Calu3 (cell line): ENCODE data around the gene C1orf198. TPM values are rescaled to one million over a fixed set of nuclear protein-coding genes. Genes with fewer than 3 reads are reported as not detected.

Experiments
- BruUV-seq: library from RNA; stranded (reverse); fragments of 400-500 nt; replicated peaks from 2 replicates; lab custom pipeline; 2021; lab: Mats Ljungman, UMichigan
- CTCF ChIA-PET: fragments of 300-600 bp; sonication (Branson Sonifier 250); formaldehyde crosslinking; loops from one replicate; lab custom pipeline; 2022; ENCODE audit warnings: antibody characterized with exemption; lab: Charles Lee
- DNase-seq: peaks from one replicate; pipeline ENCODE4 v3.0.0; 2022
- H3K27ac Mint-ChIP-seq: one replicate; pipeline ENCODE4 v1.8.0; 2022; ENCODE audit warnings: mixed read lengths; ENCODE audit not compliant: unreplicated experiment
- H3K27me3 Mint-ChIP-seq: one replicate; pipeline ENCODE4 v1.8.0; 2022; ENCODE audit warnings: mixed read lengths; ENCODE audit not compliant: unreplicated experiment
- H3K36me3 Mint-ChIP-seq: one replicate; pipeline ENCODE4 v1.8.0; 2022; ENCODE audit warnings: mild to moderate bottlenecking, moderate library complexity, mixed read lengths; ENCODE audit not compliant: insufficient read depth, unreplicated experiment
- H3K4me1 Mint-ChIP-seq: one replicate; pipeline ENCODE4 v1.8.0; 2022; ENCODE audit warnings: mild to moderate bottlenecking, low read depth, mixed read lengths; ENCODE audit not compliant: unreplicated experiment
- H3K4me3 Mint-ChIP-seq: one replicate; pipeline ENCODE4 v1.8.0; 2022; ENCODE audit warnings: mild to moderate bottlenecking, low read depth, moderate library complexity, mixed read lengths; ENCODE audit not compliant: unreplicated experiment
- H3K9me3 Mint-ChIP-seq: one replicate; pipeline ENCODE4 v1.8.0; 2022; ENCODE audit warnings: low read depth, mixed read lengths; ENCODE audit not compliant: unreplicated experiment
- intact Hi-C: fragments of 100-400 bp; cut with micrococcal nuclease; formaldehyde crosslinking; loops from one replicate; pipeline ENCODE4 v1.10.0; 2022; ENCODE audit not compliant: unreplicated experiment
- total RNA-seq: library from RNA; stranded (reverse); gene quantifications from 2 replicates; pipeline ENCODE4 v1.2.3, GENCODE V29; 2022
- TF ChIP-seq, protein P1 (sequence below): fragments of 200-600 bp; IDR thresholded peaks from one replicate; pipeline ENCODE4 v1.8.0; 2022; ENCODE audit warnings: antibody characterized with exemption; ENCODE audit not compliant: unreplicated experiment

C1orf198 gene
- total RNA-seq, 1 experiment from 2014 or later: 80.4 TPM

- TF ChIP-seq, protein P1, sequence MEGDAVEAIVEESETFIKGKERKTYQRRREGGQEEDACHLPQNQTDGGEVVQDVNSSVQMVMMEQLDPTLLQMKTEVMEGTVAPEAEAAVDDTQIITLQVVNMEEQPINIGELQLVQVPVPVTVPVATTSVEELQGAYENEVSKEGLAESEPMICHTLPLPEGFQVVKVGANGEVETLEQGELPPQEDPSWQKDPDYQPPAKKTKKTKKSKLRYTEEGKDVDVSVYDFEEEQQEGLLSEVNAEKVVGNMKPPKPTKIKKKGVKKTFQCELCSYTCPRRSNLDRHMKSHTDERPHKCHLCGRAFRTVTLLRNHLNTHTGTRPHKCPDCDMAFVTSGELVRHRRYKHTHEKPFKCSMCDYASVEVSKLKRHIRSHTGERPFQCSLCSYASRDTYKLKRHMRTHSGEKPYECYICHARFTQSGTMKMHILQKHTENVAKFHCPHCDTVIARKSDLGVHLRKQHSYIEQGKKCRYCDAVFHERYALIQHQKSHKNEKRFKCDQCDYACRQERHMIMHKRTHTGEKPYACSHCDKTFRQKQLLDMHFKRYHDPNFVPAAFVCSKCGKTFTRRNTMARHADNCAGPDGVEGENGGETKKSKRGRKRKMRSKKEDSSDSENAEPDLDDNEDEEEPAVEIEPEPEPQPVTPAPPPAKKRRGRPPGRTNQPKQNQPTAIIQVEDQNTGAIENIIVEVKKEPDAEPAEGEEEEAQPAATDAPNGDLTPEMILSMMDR: no peak
- no peak for DNase-seq
- no peak overlapping the region for H3K4me3 Mint-ChIP-seq
- no peaks in the 10 kb centered on the region for H3K9me3 Mint-ChIP-seq
- peaks cover 45% of the 10 kb centered on the region for H3K36me3 Mint-ChIP-seq
- peaks cover 67% of the 10 kb centered on the region for H3K4me1 Mint-ChIP-seq
- no TSS peak for BruUV-seq
- CTCF ChIA-PET: interaction anchor here (1.0 kb wide), 1 partner anchor 12 kb away, joined by 3 read pairs; no protein-coding TSS in a partner anchor
- peak overlapping the region; percentile 95 for H3K27ac Mint-ChIP-seq
- H3K27me3 Mint-ChIP-seq: no peaks in the 10 kb centered on the region
- intact Hi-C loops: no loop called here
Measured at GRCh38 chr1:230854423-230854822, 13.9 kb downstream of the C1orf198 start.

- BruUV-seq: no TSS peak
- H3K27ac Mint-ChIP-seq: no peak overlapping the region
Measured at GRCh38 chr1:230853731-230854130, 14.6 kb downstream of the C1orf198 start.

GRCh38 chr1:230852959-230853358 is 15.4 kb downstream of the C1orf198 start:
- Mint-ChIP-seq H3K36me3 (peaks cover 41% of the 10 kb centered on the region), H3K9me3 (no peaks in the 10 kb centered on the region), H3K4me1 (peaks cover 62% of the 10 kb centered on the region), H3K27ac (no peak overlapping the region), H3K4me3 (no peak overlapping the region), H3K27me3 (no peaks in the 10 kb centered on the region)
- TF ChIP-seq, protein P1: no peak
- BruUV-seq: no TSS peak
- no peak for DNase-seq
- CTCF ChIA-PET: no interaction called here
- intact Hi-C loops: no loop called here

More at GRCh38 chr1:230853731-230854130, 14.6 kb downstream of the C1orf198 start:
- H3K9me3 Mint-ChIP-seq: no peaks in the 10 kb centered on the region
- peaks cover 62% of the 10 kb centered on the region for H3K4me1 Mint-ChIP-seq
- DNase-seq: no peak
- TF ChIP-seq, protein P1: no peak
- peaks cover 45% of the 10 kb centered on the region for H3K36me3 Mint-ChIP-seq
- H3K4me3 Mint-ChIP-seq: no peak overlapping the region
- intact Hi-C loops: no loop called here
- H3K27me3 Mint-ChIP-seq: no peaks in the 10 kb centered on the region
- CTCF ChIA-PET: interaction anchor here (1.0 kb wide), 1 partner anchor 13 kb away, joined by 3 read pairs; no protein-coding TSS in a partner anchor

- Mint-ChIP-seq H3K4me1 (peaks cover 51% of the 10 kb centered on the region), H3K27ac (no peak overlapping the region), H3K9me3 (no peaks in the 10 kb centered on the region), H3K36me3 (peaks cover 28% of the 10 kb centered on the region), H3K4me3 (no peak overlapping the region), H3K27me3 (no peaks in the 10 kb centered on the region)
- TF ChIP-seq, protein P1: no peak
- no TSS peak for BruUV-seq
- no peak for DNase-seq
- intact Hi-C loops: no loop called here
- CTCF ChIA-PET: no interaction called here
Measured at GRCh38 chr1:230851291-230851691, 17.0 kb downstream of the C1orf198 start.
